Measurements from ENCODE around the gene GSDME.

DNA sequence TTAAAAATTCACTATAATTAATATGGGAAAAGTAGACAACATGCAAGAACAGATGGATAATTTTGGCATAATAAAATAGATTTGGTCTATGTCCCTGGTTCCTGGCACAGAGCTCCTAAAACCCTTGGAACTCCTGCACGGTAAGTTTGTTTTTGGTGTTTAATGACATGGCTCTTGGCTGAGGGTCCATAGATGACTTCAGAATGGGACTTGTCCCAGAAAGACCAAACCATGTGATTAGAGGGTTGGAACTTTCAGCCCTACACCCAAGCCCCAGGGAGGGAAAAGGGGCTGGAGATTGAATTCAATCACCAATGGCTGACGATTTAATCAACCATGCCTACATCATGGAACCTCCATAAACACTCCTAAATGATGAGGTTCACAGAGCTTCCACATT, 12.6 kb upstream of the GSDME start:
- TF ChIP-seq NFIC (IDR thresholded peaks at IDR 0.05) (no peak), YY1 (IDR thresholded peaks at IDR 0.05; ENCODE audit: low read depth) (no peak), CEBPB (IDR thresholded peaks at IDR 0.05) (no peak), TAF1 (IDR thresholded peaks at IDR 0.05; ENCODE audit: low read depth) (no peak)
- TF ChIP-seq, protein P1, sequence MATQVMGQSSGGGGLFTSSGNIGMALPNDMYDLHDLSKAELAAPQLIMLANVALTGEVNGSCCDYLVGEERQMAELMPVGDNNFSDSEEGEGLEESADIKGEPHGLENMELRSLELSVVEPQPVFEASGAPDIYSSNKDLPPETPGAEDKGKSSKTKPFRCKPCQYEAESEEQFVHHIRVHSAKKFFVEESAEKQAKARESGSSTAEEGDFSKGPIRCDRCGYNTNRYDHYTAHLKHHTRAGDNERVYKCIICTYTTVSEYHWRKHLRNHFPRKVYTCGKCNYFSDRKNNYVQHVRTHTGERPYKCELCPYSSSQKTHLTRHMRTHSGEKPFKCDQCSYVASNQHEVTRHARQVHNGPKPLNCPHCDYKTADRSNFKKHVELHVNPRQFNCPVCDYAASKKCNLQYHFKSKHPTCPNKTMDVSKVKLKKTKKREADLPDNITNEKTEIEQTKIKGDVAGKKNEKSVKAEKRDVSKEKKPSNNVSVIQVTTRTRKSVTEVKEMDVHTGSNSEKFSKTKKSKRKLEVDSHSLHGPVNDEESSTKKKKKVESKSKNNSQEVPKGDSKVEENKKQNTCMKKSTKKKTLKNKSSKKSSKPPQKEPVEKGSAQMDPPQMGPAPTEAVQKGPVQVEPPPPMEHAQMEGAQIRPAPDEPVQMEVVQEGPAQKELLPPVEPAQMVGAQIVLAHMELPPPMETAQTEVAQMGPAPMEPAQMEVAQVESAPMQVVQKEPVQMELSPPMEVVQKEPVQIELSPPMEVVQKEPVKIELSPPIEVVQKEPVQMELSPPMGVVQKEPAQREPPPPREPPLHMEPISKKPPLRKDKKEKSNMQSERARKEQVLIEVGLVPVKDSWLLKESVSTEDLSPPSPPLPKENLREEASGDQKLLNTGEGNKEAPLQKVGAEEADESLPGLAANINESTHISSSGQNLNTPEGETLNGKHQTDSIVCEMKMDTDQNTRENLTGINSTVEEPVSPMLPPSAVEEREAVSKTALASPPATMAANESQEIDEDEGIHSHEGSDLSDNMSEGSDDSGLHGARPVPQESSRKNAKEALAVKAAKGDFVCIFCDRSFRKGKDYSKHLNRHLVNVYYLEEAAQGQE (IDR thresholded peaks at IDR 0.05; ENCODE audit: low read depth) = no peak

All from Ishikawa (cell line).